Cardiac muscle cell (in vitro differentiated cells and primary cell): ENCODE measurements around the gene MCCC1. TPM values are rescaled to one million over a fixed set of nuclear protein-coding genes. Genes with fewer than 3 reads are reported as not detected.
A peak's percentile ranks its signal among the peaks of the same experiment; 100 is the strongest.

ENCODE experiments used
- DNase-seq, 2 donors: peaks; one replicate each; pipeline versions ENCODE4 v3.0.0 to v3.0.0-alpha.2; 2010 to 2017; ENCODE audit warnings: low read depth in 1 of 2, low spot score in 1 of 2
- H3K27ac ChIP-seq: fragments of 200-600 bp; sonication (generic); 2 replicates; pipeline ENCODE4 v1.5.1; 2016
- H3K27me3 ChIP-seq: fragments of 200-600 bp; sonication (generic); 2 replicates; pipeline ENCODE4 v1.6.0; 2016; ENCODE audit warnings: control low read depth
- H3K36me3 ChIP-seq: fragments of 200-600 bp; sonication (generic); 2 replicates; pipeline ENCODE4 v1.5.1; 2016; ENCODE audit warnings: control low read depth
- H3K4me1 ChIP-seq: fragments of 200-600 bp; sonication (generic); 2 replicates; pipeline ENCODE4 v1.8.1; 2017; ENCODE audit warnings: low read depth, mild to moderate bottlenecking, mixed run types
- H3K4me3 ChIP-seq: fragments of 200-600 bp; sonication (generic); 2 replicates; pipeline ENCODE4 v1.5.1; 2016; ENCODE audit warnings: mild to moderate bottlenecking
- H3K9me3 ChIP-seq: fragments of 200-600 bp; sonication (generic); 2 replicates; pipeline ENCODE4 v1.5.1; 2017; ENCODE audit warnings: low read depth, mild to moderate bottlenecking, control low read depth
- polyA plus RNA-seq: library from polyadenylated mRNA; unstranded; fragments of >200 nt; fragmentation: Nextera tagmentation; extraction: Ambion mirVana; gene quantifications from 2 replicates; pipeline ENCODE4 v1.2.1, GENCODE V29; 2016
- total RNA-seq: library from RNA; depleted of rRNA; stranded (reverse); fragments of >200 nt; gene quantifications from 2 replicates; pipeline ENCODE4 v1.2.3, GENCODE V29; 2016
- TF ChIP-seq, protein P1 (sequence below): IDR thresholded peaks from 2 replicates; pipeline ENCODE4 v1.5.1; 2012; ENCODE audit warnings: low read depth, mild to moderate bottlenecking, low read length

MCCC1 gene
- total and polyA plus RNA-seq, 2 experiments from 2014 or later = 33.2 to 40.5 TPM

DNA sequence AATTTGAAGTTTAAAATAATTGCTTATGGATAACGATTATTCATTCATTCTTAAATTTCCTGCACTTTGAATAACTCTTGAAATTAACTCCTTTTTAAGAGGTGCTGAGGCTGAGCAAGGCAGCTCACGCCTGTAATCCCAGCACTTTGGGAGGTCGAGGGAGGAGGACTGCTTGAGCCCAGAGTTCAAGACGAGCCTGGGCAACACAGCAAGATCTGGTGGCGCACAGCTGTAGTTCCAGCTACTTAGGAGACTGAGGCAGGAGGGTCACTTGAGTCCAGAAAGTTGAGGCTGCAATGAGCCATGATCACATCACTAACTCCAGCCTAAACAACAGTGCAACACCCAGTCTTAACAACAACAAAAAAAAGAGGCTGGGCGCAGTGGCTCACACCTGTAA is 126.9 kb downstream of the MCCC1 start:
- Histone ChIP-seq H3K4me3 (no peak overlapping the region), H3K27me3 (no peaks in the 10 kb centered on the region), H3K9me3 (no peaks in the 10 kb centered on the region), H3K27ac (no peak overlapping the region), H3K4me1 (peaks cover 6% of the 10 kb centered on the region), H3K36me3 (no peaks in the 10 kb centered on the region)
- no peak for DNase-seq
- TF ChIP-seq, protein P1, sequence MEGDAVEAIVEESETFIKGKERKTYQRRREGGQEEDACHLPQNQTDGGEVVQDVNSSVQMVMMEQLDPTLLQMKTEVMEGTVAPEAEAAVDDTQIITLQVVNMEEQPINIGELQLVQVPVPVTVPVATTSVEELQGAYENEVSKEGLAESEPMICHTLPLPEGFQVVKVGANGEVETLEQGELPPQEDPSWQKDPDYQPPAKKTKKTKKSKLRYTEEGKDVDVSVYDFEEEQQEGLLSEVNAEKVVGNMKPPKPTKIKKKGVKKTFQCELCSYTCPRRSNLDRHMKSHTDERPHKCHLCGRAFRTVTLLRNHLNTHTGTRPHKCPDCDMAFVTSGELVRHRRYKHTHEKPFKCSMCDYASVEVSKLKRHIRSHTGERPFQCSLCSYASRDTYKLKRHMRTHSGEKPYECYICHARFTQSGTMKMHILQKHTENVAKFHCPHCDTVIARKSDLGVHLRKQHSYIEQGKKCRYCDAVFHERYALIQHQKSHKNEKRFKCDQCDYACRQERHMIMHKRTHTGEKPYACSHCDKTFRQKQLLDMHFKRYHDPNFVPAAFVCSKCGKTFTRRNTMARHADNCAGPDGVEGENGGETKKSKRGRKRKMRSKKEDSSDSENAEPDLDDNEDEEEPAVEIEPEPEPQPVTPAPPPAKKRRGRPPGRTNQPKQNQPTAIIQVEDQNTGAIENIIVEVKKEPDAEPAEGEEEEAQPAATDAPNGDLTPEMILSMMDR = no peak

- Histone ChIP-seq H3K4me1 (peaks cover 6% of the 10 kb centered on the region), H3K27ac (no peak overlapping the region), H3K9me3 (no peaks in the 10 kb centered on the region), H3K27me3 (no peaks in the 10 kb centered on the region), H3K4me3 (no peak overlapping the region), H3K36me3 (no peaks in the 10 kb centered on the region)
- TF ChIP-seq, protein P1 = no peak
- DNase-seq = peak in 1 of 2 donors; percentile 8
Measured at GRCh38 chr3:182971637-182972036, 127.7 kb downstream of the MCCC1 start.

DNA sequence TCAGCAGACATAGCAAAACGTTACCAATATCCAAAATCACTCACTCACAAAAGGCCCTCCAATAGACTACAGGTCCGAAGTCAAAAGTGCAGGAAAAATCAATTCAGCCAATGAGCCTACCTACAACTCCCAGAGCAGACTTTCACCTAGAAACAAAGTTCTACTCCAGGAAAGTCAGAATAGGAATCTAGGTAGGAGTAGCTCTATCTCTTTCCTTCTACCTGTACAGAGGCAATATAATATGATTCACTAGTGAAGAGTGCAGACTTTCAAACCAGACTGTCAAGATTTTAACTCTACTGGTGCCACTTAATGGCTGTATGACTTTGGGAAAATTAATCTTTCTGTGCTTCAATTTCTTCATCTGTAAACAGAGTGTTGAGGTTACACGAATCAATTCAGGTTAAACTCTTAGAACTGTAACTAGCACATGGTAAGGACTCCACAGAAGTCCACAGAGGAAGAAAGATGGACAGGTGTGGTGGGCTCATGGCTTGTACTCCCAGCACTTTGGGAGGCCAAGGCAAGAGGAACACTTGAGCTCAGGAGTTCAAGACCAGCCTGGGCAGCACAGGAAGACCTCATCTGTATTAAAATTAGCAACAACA is 128.4 kb downstream of the MCCC1 start:
- H3K27me3 ChIP-seq = no peaks in the 10 kb centered on the region
- peaks cover 6% of the 10 kb centered on the region for H3K4me1 ChIP-seq
- no peak overlapping the region for H3K27ac ChIP-seq
- no peaks in the 10 kb centered on the region for H3K36me3 ChIP-seq
- H3K4me3 ChIP-seq = no peak overlapping the region
- DNase-seq = no peak
- no peaks in the 10 kb centered on the region for H3K9me3 ChIP-seq
- TF ChIP-seq, protein P1 = no peak

DNA sequence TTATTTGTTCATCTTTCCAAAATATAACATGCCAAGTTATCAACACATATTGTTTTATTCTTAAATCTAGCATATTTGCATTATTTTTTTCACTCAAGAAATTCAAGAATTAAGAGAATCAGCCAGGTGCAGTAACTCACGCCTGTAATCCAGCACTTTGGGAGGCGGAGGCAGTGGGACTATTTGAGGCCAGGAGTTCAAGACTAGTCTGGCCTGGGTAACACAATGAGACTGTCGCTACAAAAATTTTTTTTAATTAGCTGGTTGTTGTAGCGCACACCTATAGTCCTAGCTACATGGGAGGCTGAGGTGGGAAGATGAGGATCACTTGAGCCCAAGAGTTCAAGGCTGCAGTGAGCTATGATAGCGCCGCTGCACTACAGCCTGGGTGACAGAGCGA is 129.4 kb downstream of the MCCC1 start:
- Histone ChIP-seq H3K9me3 (no peaks in the 10 kb centered on the region), H3K4me3 (no peak overlapping the region), H3K4me1 (peaks cover 5% of the 10 kb centered on the region), H3K27ac (no peak overlapping the region), H3K27me3 (no peaks in the 10 kb centered on the region), H3K36me3 (no peaks in the 10 kb centered on the region)
- DNase-seq = no peak
- TF ChIP-seq, protein P1 = no peak

- H3K4me1 ChIP-seq = no peaks in the 10 kb centered on the region
- H3K27ac ChIP-seq = peak overlapping the region; percentile 6
- TF ChIP-seq, protein P1 = no peak
- peak in 1 of 2 donors; percentile 44 for DNase-seq
- no peak overlapping the region for H3K4me3 ChIP-seq
- no peaks in the 10 kb centered on the region for H3K27me3 ChIP-seq
- no peaks in the 10 kb centered on the region for H3K9me3 ChIP-seq
- H3K36me3 ChIP-seq = no peaks in the 10 kb centered on the region
Measured at GRCh38 chr3:182969277-182969676, 130.0 kb downstream of the MCCC1 start.
